HepG2 (cell line): ENCODE measurements around the gene SIRPB1. TPM values are rescaled to one million over a fixed set of nuclear protein-coding genes. Genes with fewer than 3 reads are reported as not detected.

Experiments
- ELF3 ChIP-seq: IDR thresholded peaks from 2 replicates; pipeline ENCODE4 v1.6.1; 2016; ENCODE audit warnings: missing genetic modification reagents, missing compliant biosample characterization
- MLX ChIP-seq: IDR thresholded peaks from 2 replicates; pipeline ENCODE4 v1.6.1; 2016
- ZHX2 ChIP-seq, 2 experiments: sonication (generic) in 1 of 2; formaldehyde crosslinking in 1 of 2; IDR thresholded peaks; 2 replicates each; pipeline versions ENCODE4 v1.6.1 to v1.9.0; 2014 to 2022; ENCODE audit warnings: antibody characterized with exemption in 1 of 2, borderline replicate concordance in 1 of 2, inconsistent platforms in 1 of 2, low read depth in 1 of 2, missing genetic modification reagents in 1 of 2
- ZNF629 ChIP-seq: sonication (generic); formaldehyde crosslinking; conservative IDR thresholded peaks from 2 replicates; pipeline ENCODE4 v1.5.0; 2020; ENCODE audit warnings: missing genetic modification reagents
- ZNF761 ChIP-seq: sonication (generic); formaldehyde crosslinking; conservative IDR thresholded peaks from 2 replicates; pipeline ENCODE4 v1.4.0; 2020; ENCODE audit warnings: mild to moderate bottlenecking, missing genetic modification reagents
- polyA plus RNA-seq, 8 experiments: library from polyadenylated mRNA; depleted of rRNA in 3 of 8; stranded (reverse) in 7 of 8; unstranded in 1 of 8; fragments of >200 nt; fragmentation: Illumina TruSeq in 4 of 8; extraction: Trizol in 4 of 8; gene quantifications; 2 replicates each; pipeline versions ENCODE4 v1.2.1 to v1.2.3, GENCODE V29; 2011 to 2016; ENCODE audit warnings: low read depth in 4 of 8, missing spikeins in 1 of 8, mixed read lengths in 1 of 8; ENCODE audit not compliant: insufficient read depth in 1 of 8
- total RNA-seq, 5 experiments: library from RNA; depleted of rRNA; stranded (reverse); fragments of >200 nt; fragmentation: Illumina TruSeq; extraction: Trizol; gene quantifications; 2 replicates each; pipeline ENCODE4 v1.2.3, GENCODE V29; 2016; ENCODE audit warnings: low read depth in 1 of 5

Gene SIRPB1
- total and polyA plus RNA-seq, 2 of the 13 experiments (the other 11 are each of a cell fraction or from before 2014, with no cell fraction given), result 0.41 to 1.4 TPM

GRCh38 chr20:1660246-1660645, 40.4 kb upstream of the SIRPB1 start (continued):
- no peak for TF ChIP-seq ZHX2 (IDR thresholded peaks at IDR 0.05; ENCODE audit: low read depth)
- no peak for TF ChIP-seq ZHX2 (CRISPR knock-in tag; IDR thresholded peaks at IDR 0.05; ENCODE audit: borderline replicate concordance)
- TF ChIP-seq MLX (CRISPR knock-in tag), result no peak
- TF ChIP-seq ELF3, result no peak
- no peak for TF ChIP-seq ZNF629 (CRISPR knock-in tag)
- TF ChIP-seq ZNF761 (CRISPR knock-in tag), result no peak
